ENCODE results near the gene TCEA2. TPM values are rescaled to one million over a fixed set of nuclear protein-coding genes. Genes with fewer than 3 reads are reported as not detected.

The TCEA2 gene
- total RNA-seq, 1 donor from 2014 or later: 49.0 TPM

GRCh38 chr20:64067733-64068307 lies 4.8 kb downstream of the TCEA2 start:
- no peak for DNase-seq (ENCODE audit: low spot score)
- H3K4me3 Mint-ChIP-seq (ENCODE audit: low read depth): no peak overlapping the region
- peak overlapping the region; percentile 35 for H3K27ac Mint-ChIP-seq
- H3K4me1 Mint-ChIP-seq (ENCODE audit: low read depth): peaks cover 43% of the 10 kb centered on the region
- intact Hi-C loops (cut with micrococcal nuclease): loop anchor here (10.0 kb wide), 1 partner anchor 433 kb away; no protein-coding TSS in a partner anchor
- peaks cover 7% of the 10 kb centered on the region for H3K36me3 Mint-ChIP-seq (ENCODE audit: low read depth)
- H3K27me3 Mint-ChIP-seq (ENCODE audit: low read depth): no peaks in the 10 kb centered on the region
- H3K9me3 Mint-ChIP-seq: no peaks in the 10 kb centered on the region

GRCh38 chr20:64068386-64069208 lies 5.6 kb downstream of the TCEA2 start:
- no peak for DNase-seq (ENCODE audit: low spot score)
- Mint-ChIP-seq H3K27ac (peak overlapping the region; percentile 35), H3K36me3 (ENCODE audit: low read depth) (peaks cover 11% of the 10 kb centered on the region), H3K4me3 (ENCODE audit: low read depth) (no peak overlapping the region), H3K27me3 (ENCODE audit: low read depth) (no peaks in the 10 kb centered on the region), H3K4me1 (ENCODE audit: low read depth) (peaks cover 43% of the 10 kb centered on the region), H3K9me3 (no peaks in the 10 kb centered on the region)
- intact Hi-C loops (cut with micrococcal nuclease): loop anchor here (10.0 kb wide), 1 partner anchor 434 kb away; no protein-coding TSS in a partner anchor

DNA sequence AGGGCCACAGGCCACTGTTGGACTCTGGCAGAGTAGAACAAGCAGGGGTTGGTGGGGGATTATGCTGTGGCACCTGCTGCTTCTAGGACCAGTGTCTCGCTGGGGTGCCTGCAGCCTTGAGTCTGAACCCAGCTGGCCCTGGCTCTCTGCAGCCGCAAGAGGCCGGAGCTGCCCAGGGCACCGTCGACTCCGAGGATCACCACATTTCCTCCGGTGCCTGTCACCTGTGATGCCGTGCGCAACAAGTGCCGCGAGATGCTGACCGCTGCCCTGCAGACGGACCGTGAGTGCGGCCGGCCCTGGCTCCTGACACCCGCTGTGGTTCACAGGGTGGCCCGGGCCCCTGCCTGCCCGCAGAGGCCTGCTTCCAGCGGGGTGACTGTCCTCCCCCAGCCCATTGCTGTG lies 6.2 kb downstream of the TCEA2 start:
- intact Hi-C loops (cut with micrococcal nuclease): loop anchor here (10.0 kb wide), 1 partner anchor 434 kb away; no protein-coding TSS in a partner anchor
- H3K4me3 Mint-ChIP-seq (ENCODE audit: low read depth): no peak overlapping the region
- no peak overlapping the region for H3K27ac Mint-ChIP-seq
- DNase-seq (ENCODE audit: low spot score): no peak
- H3K27me3 Mint-ChIP-seq (ENCODE audit: low read depth): no peaks in the 10 kb centered on the region
- peaks cover 37% of the 10 kb centered on the region for H3K4me1 Mint-ChIP-seq (ENCODE audit: low read depth)
- H3K9me3 Mint-ChIP-seq: no peaks in the 10 kb centered on the region
- H3K36me3 Mint-ChIP-seq (ENCODE audit: low read depth): peaks cover 13% of the 10 kb centered on the region

- Mint-ChIP-seq H3K9me3 (no peaks in the 10 kb centered on the region), H3K4me1 (ENCODE audit: low read depth) (peaks cover 32% of the 10 kb centered on the region), H3K4me3 (ENCODE audit: low read depth) (no peak overlapping the region), H3K27me3 (ENCODE audit: low read depth) (no peaks in the 10 kb centered on the region), H3K27ac (no peak overlapping the region), H3K36me3 (ENCODE audit: low read depth) (peaks cover 18% of the 10 kb centered on the region)
- DNase-seq (ENCODE audit: low spot score): no peak
- intact Hi-C loops (cut with micrococcal nuclease): loop anchor here (10.0 kb wide), 1 partner anchor 435 kb away; no protein-coding TSS in a partner anchor
Observed at GRCh38 chr20:64069614-64070243, 6.7 kb downstream of the TCEA2 start.

GRCh38 chr20:64070244-64070993 lies 7.4 kb downstream of the TCEA2 start:
- intact Hi-C loops (cut with micrococcal nuclease): no loop called here
- Mint-ChIP-seq H3K9me3 (no peaks in the 10 kb centered on the region), H3K27ac (no peak overlapping the region), H3K4me1 (ENCODE audit: low read depth) (peaks cover 27% of the 10 kb centered on the region), H3K27me3 (ENCODE audit: low read depth) (no peaks in the 10 kb centered on the region), H3K36me3 (ENCODE audit: low read depth) (peaks cover 19% of the 10 kb centered on the region), H3K4me3 (ENCODE audit: low read depth) (no peak overlapping the region)
- DNase-seq (ENCODE audit: low spot score): no peak

- Mint-ChIP-seq H3K9me3 (no peaks in the 10 kb centered on the region), H3K36me3 (ENCODE audit: low read depth) (peaks cover 24% of the 10 kb centered on the region), H3K4me3 (ENCODE audit: low read depth) (no peak overlapping the region), H3K27me3 (ENCODE audit: low read depth) (no peaks in the 10 kb centered on the region), H3K4me1 (ENCODE audit: low read depth) (peaks cover 14% of the 10 kb centered on the region), H3K27ac (no peak overlapping the region)
- intact Hi-C loops (cut with micrococcal nuclease): no loop called here
- no peak for DNase-seq (ENCODE audit: low spot score)
Observed at GRCh38 chr20:64071341-64072332, 8.6 kb downstream of the TCEA2 start.

DNA sequence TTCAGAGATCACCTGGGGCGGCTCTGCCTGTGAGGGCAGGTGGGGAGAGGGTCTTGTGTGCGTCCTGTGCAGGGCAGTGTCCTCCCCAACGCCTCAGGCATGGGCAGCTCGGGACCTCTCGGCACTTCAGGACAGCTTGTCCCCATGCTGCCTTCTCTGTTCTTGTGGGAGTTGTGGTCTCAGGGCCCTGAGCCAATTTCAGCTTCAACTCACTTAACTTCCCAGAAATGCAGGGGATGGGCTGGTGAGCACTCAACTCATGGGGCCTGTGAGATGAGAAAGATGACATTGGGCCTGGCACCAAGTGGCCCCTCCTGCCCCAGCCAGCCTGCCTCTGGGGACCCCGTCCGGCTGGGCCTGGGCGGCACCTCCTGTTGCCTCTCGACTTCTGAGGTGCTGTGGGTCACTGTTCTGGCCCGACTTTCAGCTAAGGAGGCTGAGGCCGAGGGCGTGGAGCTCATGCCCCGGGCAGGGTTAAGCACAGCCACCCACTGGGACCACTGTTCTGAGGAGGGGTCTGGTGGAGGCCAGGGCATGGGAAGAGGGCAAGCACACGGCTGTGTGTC lies 9.6 kb downstream of the TCEA2 start:
- Mint-ChIP-seq H3K4me1 (ENCODE audit: low read depth) (peaks cover 6% of the 10 kb centered on the region), H3K36me3 (ENCODE audit: low read depth) (peaks cover 24% of the 10 kb centered on the region), H3K9me3 (no peaks in the 10 kb centered on the region), H3K27me3 (ENCODE audit: low read depth) (no peaks in the 10 kb centered on the region), H3K27ac (no peak overlapping the region), H3K4me3 (ENCODE audit: low read depth) (no peak overlapping the region)
- intact Hi-C loops (cut with micrococcal nuclease): no loop called here
- no peak for DNase-seq (ENCODE audit: low spot score)

DNA sequence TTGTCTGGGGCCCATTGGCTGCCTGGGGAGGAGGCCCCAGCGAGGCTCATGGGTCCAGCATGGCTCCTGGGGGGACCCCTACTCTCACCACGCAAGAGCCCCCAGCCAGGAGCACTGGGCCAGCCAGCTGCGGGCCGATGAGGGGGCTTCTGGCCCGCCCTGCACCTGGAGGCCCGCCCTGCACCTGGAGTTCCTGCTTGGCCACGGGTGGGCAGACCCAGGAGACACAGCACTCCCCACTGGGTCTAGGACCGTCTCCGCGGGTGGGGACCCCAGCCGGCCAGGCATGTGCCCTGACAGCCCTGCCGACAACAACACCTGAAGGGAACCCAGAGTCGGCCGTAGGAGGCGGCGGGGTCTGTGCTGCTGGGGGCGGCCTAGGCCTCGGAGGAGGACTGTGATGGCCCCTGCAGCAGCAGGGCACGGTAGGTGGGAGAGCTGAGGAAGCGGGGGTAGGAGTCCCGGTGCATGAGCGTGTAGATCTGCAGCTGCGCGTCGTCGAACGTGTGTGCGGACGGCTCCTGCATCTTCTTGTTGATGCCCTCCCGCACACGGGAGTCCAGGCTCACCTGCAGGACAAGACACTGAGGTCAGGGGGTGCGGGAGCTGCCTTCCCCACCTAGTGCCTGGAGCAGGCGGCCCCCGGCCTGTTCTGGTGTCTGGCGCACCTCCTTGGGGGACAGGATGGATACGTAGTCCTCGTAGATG lies 10.6 kb downstream of the TCEA2 start:
- Mint-ChIP-seq H3K27ac (no peak overlapping the region), H3K4me3 (ENCODE audit: low read depth) (no peak overlapping the region), H3K9me3 (no peaks in the 10 kb centered on the region), H3K4me1 (ENCODE audit: low read depth) (peaks cover 8% of the 10 kb centered on the region), H3K27me3 (ENCODE audit: low read depth) (no peaks in the 10 kb centered on the region), H3K36me3 (ENCODE audit: low read depth) (peaks cover 27% of the 10 kb centered on the region)
- intact Hi-C loops (cut with micrococcal nuclease): no loop called here
- DNase-seq (ENCODE audit: low spot score): no peak

DNA sequence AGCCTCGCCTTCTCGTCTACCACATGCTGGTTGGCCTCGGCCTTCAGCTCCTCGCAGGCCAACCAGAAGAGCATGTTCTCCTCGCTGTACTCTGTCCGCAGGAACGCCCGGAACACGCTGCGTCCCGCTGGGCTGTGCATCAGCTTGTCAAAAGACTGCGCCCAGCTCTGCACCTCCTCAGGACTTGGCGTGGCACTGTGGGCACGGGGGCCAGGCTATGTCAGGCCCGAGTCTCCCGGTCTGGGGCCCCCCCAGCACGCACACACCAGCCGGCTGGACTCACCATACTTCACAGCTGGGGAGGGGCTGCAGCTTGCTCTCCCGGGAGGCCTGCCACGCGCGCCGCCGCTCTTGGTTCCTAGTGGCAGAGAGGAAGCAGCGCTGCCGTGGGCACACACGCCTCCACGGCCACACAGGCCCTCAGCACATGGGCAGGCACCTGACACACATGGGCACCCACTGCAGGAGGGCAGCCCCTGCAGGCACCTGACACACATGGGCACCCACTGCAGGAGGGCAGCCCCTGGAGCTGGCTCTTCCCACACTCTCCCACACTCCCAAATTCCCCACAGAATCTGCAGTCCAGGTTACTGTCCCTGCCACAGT lies 11.3 kb downstream of the TCEA2 start:
- H3K27ac Mint-ChIP-seq: no peak overlapping the region
- H3K4me1 Mint-ChIP-seq (ENCODE audit: low read depth): peaks cover 10% of the 10 kb centered on the region
- H3K36me3 Mint-ChIP-seq (ENCODE audit: low read depth): peaks cover 30% of the 10 kb centered on the region
- no peak for DNase-seq (ENCODE audit: low spot score)
- intact Hi-C loops (cut with micrococcal nuclease): no loop called here
- H3K27me3 Mint-ChIP-seq (ENCODE audit: low read depth): no peaks in the 10 kb centered on the region
- no peak overlapping the region for H3K4me3 Mint-ChIP-seq (ENCODE audit: low read depth)
- H3K9me3 Mint-ChIP-seq: no peaks in the 10 kb centered on the region

DNA sequence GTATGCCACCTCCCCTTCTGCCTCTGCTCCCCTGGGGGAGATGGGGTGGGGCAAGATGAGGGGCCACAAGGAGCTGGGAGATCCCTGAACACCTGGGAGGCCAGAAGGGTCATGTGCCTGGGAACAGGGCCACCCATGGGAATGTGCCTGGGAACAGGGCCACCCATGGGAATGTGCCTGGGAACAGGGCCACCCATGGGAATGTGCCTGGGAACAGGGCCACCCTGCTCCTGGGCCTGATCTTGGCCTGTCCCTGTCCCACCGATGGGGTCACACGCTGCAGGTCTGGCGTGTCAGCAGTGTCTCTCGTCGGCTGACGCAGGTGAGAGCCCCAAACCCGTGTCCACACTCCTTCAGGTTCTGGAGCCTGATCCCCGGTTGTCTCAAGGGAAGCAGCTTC lies 12.0 kb downstream of the TCEA2 start:
- peaks cover 30% of the 10 kb centered on the region for H3K36me3 Mint-ChIP-seq (ENCODE audit: low read depth)
- intact Hi-C loops (cut with micrococcal nuclease): loop anchor here (5.0 kb wide), 1 partner anchor 93 kb away; the partner anchor contains the start of gene PRPF6
- no peaks in the 10 kb centered on the region for H3K27me3 Mint-ChIP-seq (ENCODE audit: low read depth)

GRCh38 chr20:64075556-64075955 lies 12.6 kb downstream of the TCEA2 start:
- Mint-ChIP-seq H3K27me3 (ENCODE audit: low read depth) (no peaks in the 10 kb centered on the region), H3K9me3 (no peaks in the 10 kb centered on the region), H3K4me3 (ENCODE audit: low read depth) (no peak overlapping the region), H3K4me1 (ENCODE audit: low read depth) (peaks cover 13% of the 10 kb centered on the region), H3K36me3 (ENCODE audit: low read depth) (peaks cover 30% of the 10 kb centered on the region), H3K27ac (no peak overlapping the region)
- no peak for DNase-seq (ENCODE audit: low spot score)
- intact Hi-C loops (cut with micrococcal nuclease): loop anchor here (5.0 kb wide), 1 partner anchor 93 kb away; the partner anchor contains the start of gene PRPF6

More for the DNA sequence above, 12.0 kb downstream of the TCEA2 start:
- Mint-ChIP-seq H3K4me3 (ENCODE audit: low read depth) (no peak overlapping the region), H3K9me3 (no peaks in the 10 kb centered on the region), H3K27ac (no peak overlapping the region), H3K4me1 (ENCODE audit: low read depth) (peaks cover 10% of the 10 kb centered on the region)
- no peak for DNase-seq (ENCODE audit: low spot score)

Data from activated T-helper 2 cell treated with anti-CD3 and anti-CD28 coated beads, Interferon-gamma antibody, Interleukin-2, Interleukin-4, amounts not matched to agents 10 μg/mL and 5 μg/mL and 100 μg/mL, durations not matched to agents 14 hours and 24 hours and 36 hours (primary cell).